ENCODE results near the gene ELOVL1. TPM values are rescaled to one million over a fixed set of nuclear protein-coding genes. Genes with fewer than 3 reads are reported as not detected.

ELOVL1 gene
- polyA plus RNA-seq, 2 of the 4 experiments (the other 2 are of a cell fraction), result 105 to 124 TPM

DNA sequence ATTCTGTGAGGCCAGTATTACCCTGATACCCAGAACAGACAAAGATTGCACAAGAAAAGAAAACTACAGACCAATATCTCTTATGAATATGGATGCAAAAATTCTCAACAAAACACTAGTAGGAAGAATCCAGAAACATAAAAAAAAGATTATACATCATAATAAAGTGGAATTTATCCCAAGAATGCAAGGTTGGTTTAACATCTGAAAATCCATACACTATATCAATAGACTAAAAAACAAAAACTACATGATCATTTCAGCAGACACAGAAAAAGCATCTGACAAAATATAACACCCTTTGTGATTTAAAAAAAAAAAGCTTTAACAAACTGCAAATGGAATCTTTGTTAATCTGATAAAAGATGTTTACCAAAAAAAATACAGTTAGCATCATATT is 42.4 kb downstream of the ELOVL1 start (continued):
- TF ChIP-seq, protein P1, sequence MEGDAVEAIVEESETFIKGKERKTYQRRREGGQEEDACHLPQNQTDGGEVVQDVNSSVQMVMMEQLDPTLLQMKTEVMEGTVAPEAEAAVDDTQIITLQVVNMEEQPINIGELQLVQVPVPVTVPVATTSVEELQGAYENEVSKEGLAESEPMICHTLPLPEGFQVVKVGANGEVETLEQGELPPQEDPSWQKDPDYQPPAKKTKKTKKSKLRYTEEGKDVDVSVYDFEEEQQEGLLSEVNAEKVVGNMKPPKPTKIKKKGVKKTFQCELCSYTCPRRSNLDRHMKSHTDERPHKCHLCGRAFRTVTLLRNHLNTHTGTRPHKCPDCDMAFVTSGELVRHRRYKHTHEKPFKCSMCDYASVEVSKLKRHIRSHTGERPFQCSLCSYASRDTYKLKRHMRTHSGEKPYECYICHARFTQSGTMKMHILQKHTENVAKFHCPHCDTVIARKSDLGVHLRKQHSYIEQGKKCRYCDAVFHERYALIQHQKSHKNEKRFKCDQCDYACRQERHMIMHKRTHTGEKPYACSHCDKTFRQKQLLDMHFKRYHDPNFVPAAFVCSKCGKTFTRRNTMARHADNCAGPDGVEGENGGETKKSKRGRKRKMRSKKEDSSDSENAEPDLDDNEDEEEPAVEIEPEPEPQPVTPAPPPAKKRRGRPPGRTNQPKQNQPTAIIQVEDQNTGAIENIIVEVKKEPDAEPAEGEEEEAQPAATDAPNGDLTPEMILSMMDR (IDR thresholded peaks at IDR 0.05), result no peak

DNA sequence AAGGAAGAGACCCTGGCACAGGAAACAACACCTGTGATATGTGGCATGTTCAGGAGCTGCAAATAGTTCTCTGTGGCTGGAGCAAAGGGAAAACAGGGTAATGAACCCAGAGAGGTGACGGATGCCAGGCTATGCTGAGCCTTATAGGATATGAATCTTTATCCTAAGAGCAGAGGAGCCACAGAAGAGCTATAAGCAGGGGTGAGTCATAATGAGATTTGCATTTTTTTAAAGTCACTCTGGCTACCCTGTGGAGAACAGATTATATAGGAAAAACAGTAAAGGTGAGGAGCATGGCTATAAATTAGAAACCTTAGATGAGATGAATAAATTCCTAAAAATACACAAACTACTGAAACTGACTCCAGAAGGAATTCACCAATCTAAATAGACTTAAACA is 43.0 kb downstream of the ELOVL1 start:
- no peak for FAIRE-seq
- no peak overlapping the region for H3K27ac ChIP-seq
- 89% methylated on average over 1 of the region's 1 CpG for WGBS (ENCODE audit: missing lambda C conversion rate)
- no peak for TF ChIP-seq RNF2 (IDR thresholded peaks at IDR 0.05; ENCODE audit: borderline replicate concordance, low read depth)
- TF ChIP-seq KDM1A (IDR thresholded peaks at IDR 0.05; ENCODE audit: low read depth), result no peak
- TF ChIP-seq GATA3 (IDR thresholded peaks at IDR 0.05; ENCODE audit: borderline replicate concordance), result no peak
- no peak for TF ChIP-seq FOXS1 (CRISPR knock-in tag; IDR thresholded peaks at IDR 0.05)
- no peak for TF ChIP-seq RFX5 (IDR thresholded peaks at IDR 0.05)
- no peak for TF ChIP-seq MAZ (IDR thresholded peaks at IDR 0.05; ENCODE audit: borderline replicate concordance, low read depth, low read length)
- no peak for TF ChIP-seq POLR2AphosphoS2 (conservative IDR thresholded peaks at IDR 0.05; ENCODE audit: low read length)
- TF ChIP-seq HDAC2 (IDR thresholded peaks at IDR 0.05), result no peak
- no peak for TF ChIP-seq HOXB13 (CRISPR knock-in tag; IDR thresholded peaks at IDR 0.05; ENCODE audit: low read depth)
- POLR2A ChIA-PET, result no interaction called here
- H3K4me2 ChIP-seq, result no peak overlapping the region
- no peak for ATAC-seq
- H3K4me3 ChIP-seq, result no peak overlapping the region
- no peak for DNase-seq (ENCODE audit: low read depth in 1 of 2, low spot score in 1 of 2)
- H3K9me3 ChIP-seq, result peaks cover 16% of the 10 kb centered on the region; the same call in 2 of the 3 replicates
- no peaks in the 10 kb centered on the region for H3K4me1 ChIP-seq
- CTCF ChIA-PET, result interaction anchor here (0.5 kb wide), 1 partner anchor 844 kb away, joined by 3 read pairs; no protein-coding TSS in a partner anchor

DNA sequence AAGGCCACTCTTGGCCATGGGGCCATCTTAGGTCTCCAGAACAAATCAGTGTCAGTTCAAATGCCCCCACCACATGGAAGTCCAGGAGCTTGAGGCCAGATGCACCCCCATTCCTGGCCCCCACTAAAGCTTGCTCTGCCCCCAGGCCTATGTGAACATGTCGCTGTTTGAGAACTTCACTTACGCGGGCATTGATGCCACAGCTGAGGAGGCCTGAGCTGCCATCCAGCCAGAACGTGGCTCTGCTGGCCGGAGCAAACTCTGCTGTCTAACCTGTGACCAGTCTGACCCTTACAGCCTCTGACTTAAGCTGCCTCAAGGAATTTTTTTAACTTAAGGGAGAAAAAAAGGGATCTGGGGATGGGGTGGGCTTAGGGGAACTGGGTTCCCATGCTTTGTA is 45.3 kb downstream of the ELOVL1 start:
- peaks cover 7% of the 10 kb centered on the region; the same call in 1 of the 3 replicates for H3K9me3 ChIP-seq
- H3K4me2 ChIP-seq, result no peak overlapping the region
- H3K27ac ChIP-seq, result no peak overlapping the region
- H3K4me1 ChIP-seq, result no peaks in the 10 kb centered on the region
- DNase-seq (ENCODE audit: low read depth in 1 of 2, low spot score in 1 of 2) (no peak), FAIRE-seq (no peak), ATAC-seq (no peak)
- 72% methylated on average over 4 of the region's 5 CpGs for WGBS (ENCODE audit: missing lambda C conversion rate)
- CTCF ChIA-PET, result no interaction called here
- TF ChIP-seq NPAS2 (CRISPR knock-in tag; IDR thresholded peaks at IDR 0.05; ENCODE audit: borderline replicate concordance), result no peak
- no peak overlapping the region for H3K4me3 ChIP-seq
- POLR2A ChIA-PET, result no interaction called here

DNA sequence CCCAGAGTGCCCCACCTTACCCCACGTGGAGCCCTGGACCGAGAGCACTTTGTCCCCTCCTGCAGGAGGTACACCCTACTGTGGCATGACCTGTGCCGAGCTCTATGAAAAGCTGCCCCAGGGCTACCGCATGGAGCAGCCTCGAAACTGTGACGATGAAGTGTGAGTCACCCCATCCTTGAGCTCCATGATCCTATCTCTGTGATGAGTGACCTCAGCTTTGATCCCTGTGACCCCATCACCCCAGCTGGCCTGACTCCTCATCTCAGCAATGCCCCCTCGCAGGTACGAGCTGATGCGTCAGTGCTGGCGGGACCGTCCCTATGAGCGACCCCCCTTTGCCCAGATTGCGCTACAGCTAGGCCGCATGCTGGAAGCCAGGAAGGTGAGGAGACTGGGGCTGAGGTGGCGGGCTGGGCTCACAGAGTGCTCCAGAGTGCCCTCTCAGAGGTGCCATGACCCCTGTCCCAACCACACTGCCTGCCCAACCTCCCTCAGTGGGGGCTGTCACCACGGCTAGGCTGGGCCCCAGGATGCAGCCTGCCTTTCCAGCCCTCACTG is 46.4 kb downstream of the ELOVL1 start:
- WGBS (ENCODE audit: missing lambda C conversion rate), result 79% methylated on average over 11 of the region's 16 CpGs
- Histone ChIP-seq H3K27ac (no peak overlapping the region), H3K4me3 (no peak overlapping the region), H3K9me3 (peaks cover 5% of the 10 kb centered on the region; the same call in 1 of the 3 replicates), H3K4me2 (no peak overlapping the region), H3K4me1 (no peaks in the 10 kb centered on the region)
- ATAC-seq (no peak), FAIRE-seq (no peak), DNase-seq (ENCODE audit: low read depth in 1 of 2, low spot score in 1 of 2) (no peak)
- ChIA-PET CTCF (interaction anchor here (0.7 to 1.0 kb wide), 3 partner anchors 29 to 83 kb away, joined by 3 to 4 read pairs (median 3); no protein-coding TSS in a partner anchor), POLR2A (no interaction called here)
- no peak for TF ChIP-seq ZC3H11A (IDR thresholded peaks at IDR 0.05)
- TF ChIP-seq ESRRA (IDR thresholded peaks at IDR 0.05; ENCODE audit: borderline replicate concordance, low read length), result no peak
- TF ChIP-seq FOXS1 (CRISPR knock-in tag; IDR thresholded peaks at IDR 0.05), result no peak
- TF ChIP-seq, protein P2, sequence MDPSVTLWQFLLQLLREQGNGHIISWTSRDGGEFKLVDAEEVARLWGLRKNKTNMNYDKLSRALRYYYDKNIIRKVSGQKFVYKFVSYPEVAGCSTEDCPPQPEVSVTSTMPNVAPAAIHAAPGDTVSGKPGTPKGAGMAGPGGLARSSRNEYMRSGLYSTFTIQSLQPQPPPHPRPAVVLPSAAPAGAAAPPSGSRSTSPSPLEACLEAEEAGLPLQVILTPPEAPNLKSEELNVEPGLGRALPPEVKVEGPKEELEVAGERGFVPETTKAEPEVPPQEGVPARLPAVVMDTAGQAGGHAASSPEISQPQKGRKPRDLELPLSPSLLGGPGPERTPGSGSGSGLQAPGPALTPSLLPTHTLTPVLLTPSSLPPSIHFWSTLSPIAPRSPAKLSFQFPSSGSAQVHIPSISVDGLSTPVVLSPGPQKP (IDR thresholded peaks at IDR 0.05; ENCODE audit: low read depth, low read length), result no peak
- TF ChIP-seq, protein P3, sequence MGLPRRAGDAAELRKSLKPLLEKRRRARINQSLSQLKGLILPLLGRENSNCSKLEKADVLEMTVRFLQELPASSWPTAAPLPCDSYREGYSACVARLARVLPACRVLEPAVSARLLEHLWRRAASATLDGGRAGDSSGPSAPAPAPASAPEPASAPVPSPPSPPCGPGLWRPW (IDR thresholded peaks at IDR 0.05), result no peak
- TF ChIP-seq, protein P4, sequence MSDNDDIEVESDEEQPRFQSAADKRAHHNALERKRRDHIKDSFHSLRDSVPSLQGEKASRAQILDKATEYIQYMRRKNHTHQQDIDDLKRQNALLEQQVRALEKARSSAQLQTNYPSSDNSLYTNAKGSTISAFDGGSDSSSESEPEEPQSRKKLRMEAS (IDR thresholded peaks at IDR 0.05), result no peak
- TF ChIP-seq SREBF2 (IDR thresholded peaks at IDR 0.05), result no peak
- TF ChIP-seq HDAC2 (IDR thresholded peaks at IDR 0.05), result no peak
- no peak for TF ChIP-seq TP53 (CRISPR knock-in tag; IDR thresholded peaks at IDR 0.05)
- TF ChIP-seq CHD4 (IDR thresholded peaks at IDR 0.05; ENCODE audit: borderline replicate concordance), result no peak
- no peak for TF ChIP-seq ZNF302 (CRISPR knock-in tag; IDR thresholded peaks at IDR 0.05)
- no peak for TF ChIP-seq RNF2 (IDR thresholded peaks at IDR 0.05; ENCODE audit: borderline replicate concordance, low read depth)
- TF ChIP-seq, protein P5, sequence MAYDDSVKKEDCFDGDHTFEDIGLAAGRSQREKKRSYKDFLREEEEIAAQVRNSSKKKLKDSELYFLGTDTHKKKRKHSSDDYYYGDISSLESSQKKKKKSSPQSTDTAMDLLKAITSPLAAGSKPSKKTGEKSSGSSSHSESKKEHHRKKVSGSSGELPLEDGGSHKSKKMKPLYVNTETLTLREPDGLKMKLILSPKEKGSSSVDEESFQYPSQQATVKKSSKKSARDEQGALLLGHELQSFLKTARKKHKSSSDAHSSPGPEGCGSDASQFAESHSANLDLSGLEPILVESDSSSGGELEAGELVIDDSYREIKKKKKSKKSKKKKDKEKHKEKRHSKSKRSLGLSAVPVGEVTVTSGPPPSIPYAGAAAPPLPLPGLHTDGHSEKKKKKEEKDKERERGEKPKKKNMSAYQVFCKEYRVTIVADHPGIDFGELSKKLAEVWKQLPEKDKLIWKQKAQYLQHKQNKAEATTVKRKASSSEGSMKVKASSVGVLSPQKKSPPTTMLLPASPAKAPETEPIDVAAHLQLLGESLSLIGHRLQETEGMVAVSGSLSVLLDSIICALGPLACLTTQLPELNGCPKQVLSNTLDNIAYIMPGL (CRISPR knock-in tag; IDR thresholded peaks at IDR 0.05; ENCODE audit: borderline replicate concordance), result no peak
- no peak for TF ChIP-seq EHF (CRISPR knock-in tag; IDR thresholded peaks at IDR 0.05)
- TF ChIP-seq NR3C1 (IDR thresholded peaks at IDR 0.05), result no peak

All from A549 (cell line).